CD8-positive, alpha-beta memory T cell (primary cell): Measurements from ENCODE around the gene ZFAND3. TPM values are rescaled to one million over a fixed set of nuclear protein-coding genes. Genes with fewer than 3 reads are reported as not detected.

Experiments
- CTCF ChIA-PET: fragments of 350-600 bp; sonication (Branson Sonifier 250); formaldehyde crosslinking; loops from one replicate; lab custom pipeline; 2021; ENCODE audit warnings: antibody characterized with exemption; lab: Charles Lee
- POLR2A ChIA-PET: fragments of 350-600 bp; sonication (Branson Sonifier 250); formaldehyde crosslinking; loops from one replicate; lab custom pipeline; 2021; ENCODE audit warnings: antibody characterized with exemption; lab: Charles Lee
- DNase-seq, 5 donors: peaks; one replicate each; pipeline versions ENCODE4 v3.0.0 to v3.0.0-alpha.2; 2020 to 2022; ENCODE audit warnings: mixed read lengths in 1 of 5
- H3K27ac ChIP-seq: one replicate; pipeline ENCODE4 v1.7.0; 2013; ENCODE audit warnings: low read depth, mild to moderate bottlenecking, low read length, moderate library complexity
- H3K27me3 ChIP-seq: 2 replicates; pipeline ENCODE4 v1.7.0; 2013; ENCODE audit warnings: low read length, mild to moderate bottlenecking; ENCODE audit not compliant: insufficient read depth, poor library complexity, severe bottlenecking
- H3K36me3 ChIP-seq: 2 replicates; pipeline ENCODE4 v1.7.0; 2013; ENCODE audit warnings: mild to moderate bottlenecking, low read length, moderate library complexity; ENCODE audit not compliant: insufficient read depth
- H3K4me1 ChIP-seq: 2 replicates; pipeline ENCODE4 v1.7.0; 2013; ENCODE audit warnings: mild to moderate bottlenecking, low read length, moderate library complexity; ENCODE audit not compliant: insufficient read depth
- H3K4me3 ChIP-seq: 2 replicates; pipeline ENCODE4 v1.7.0; 2013; ENCODE audit warnings: mild to moderate bottlenecking, low read length
- H3K9me3 ChIP-seq: 2 replicates; pipeline ENCODE4 v1.7.0; 2013; ENCODE audit warnings: mild to moderate bottlenecking, low read length
- H3K27ac Mint-ChIP-seq, 8 donors: one replicate each; pipeline ENCODE4 v1.8.0; 2020 to 2021; ENCODE audit warnings: mixed read lengths in 8 of 8, mild to moderate bottlenecking in 6 of 8, inconsistent platforms in 3 of 8, moderate library complexity in 3 of 8
- H3K27me3 Mint-ChIP-seq, 2 donors: one replicate each; pipeline ENCODE4 v1.8.0; 2020 to 2021; ENCODE audit warnings: mixed read lengths in 2 of 2, mild to moderate bottlenecking in 1 of 2, moderate library complexity in 1 of 2
- H3K36me3 Mint-ChIP-seq, 3 donors: one replicate each; pipeline ENCODE4 v1.8.0; 2020 to 2021; ENCODE audit warnings: mixed read lengths in 3 of 3, inconsistent platforms in 1 of 3, mild to moderate bottlenecking in 1 of 3
- H3K4me1 Mint-ChIP-seq, 3 donors: one replicate each; pipeline ENCODE4 v1.8.0; 2020 to 2021; ENCODE audit warnings: mixed read lengths in 3 of 3, inconsistent platforms in 1 of 3, mild to moderate bottlenecking in 1 of 3
- H3K4me3 Mint-ChIP-seq, 7 donors: one replicate each; pipeline ENCODE4 v1.8.0; 2020 to 2021; ENCODE audit warnings: mixed read lengths in 7 of 7, mild to moderate bottlenecking in 6 of 7, moderate library complexity in 4 of 7, inconsistent platforms in 2 of 7
- H3K9me3 Mint-ChIP-seq, 5 donors: one replicate each; pipeline ENCODE4 v1.8.0; 2020 to 2022; ENCODE audit warnings: mixed read lengths in 5 of 5, mild to moderate bottlenecking in 3 of 5, moderate library complexity in 2 of 5, inconsistent platforms in 1 of 5
- polyA plus RNA-seq: library from polyadenylated mRNA; unstranded; fragments of 300-500 nt; fragmentation: Illumina TruSeq; gene quantifications from one replicate; pipeline ENCODE4 v1.2.3, GENCODE V29; 2021
- total RNA-seq, 2 experiments: library from RNA; stranded (reverse); gene quantifications; one replicate each; pipeline ENCODE4 v1.2.3, GENCODE V29; 2021

The ZFAND3 gene
- total and polyA plus RNA-seq, 3 experiments from 2014 or later, result 5.2 to 29.4 (median 29.1) TPM

DNA sequence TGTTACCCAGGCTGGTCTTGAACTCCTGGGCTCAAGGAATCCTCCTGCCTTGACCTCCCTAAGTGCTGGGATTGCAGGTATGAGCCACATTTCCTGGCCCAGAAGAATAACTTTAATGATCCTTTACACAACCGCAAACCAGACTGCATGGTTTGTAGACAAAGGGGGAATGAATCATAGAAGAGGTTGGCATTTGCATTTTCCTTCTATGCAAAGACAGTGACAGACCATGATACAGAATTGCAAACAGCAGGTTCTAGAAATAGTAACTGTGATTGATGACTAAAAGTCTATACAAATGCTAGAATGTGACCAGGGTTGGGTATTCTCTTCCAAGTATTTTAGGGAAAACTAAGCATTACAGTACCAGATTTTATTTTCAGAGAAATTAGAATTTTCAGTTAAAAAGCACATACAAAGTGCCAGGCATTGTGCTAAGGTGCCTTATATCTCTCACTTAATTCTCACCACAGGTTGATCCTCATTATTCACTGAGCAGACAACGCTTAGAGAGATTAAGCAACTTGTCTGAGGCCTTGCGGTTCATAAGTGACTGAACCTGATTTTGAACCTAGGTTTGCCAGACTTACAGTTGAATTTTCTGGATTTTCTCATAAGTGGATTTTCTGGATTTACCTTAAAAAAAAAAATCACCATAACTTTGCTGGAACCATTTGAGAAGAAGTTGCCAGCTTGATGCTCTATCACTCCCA is 146.6 kb downstream of the ZFAND3 start:
- H3K9me3 ChIP-seq, result no peaks in the 10 kb centered on the region
- H3K27me3 ChIP-seq, result no peaks in the 10 kb centered on the region
- H3K4me3 Mint-ChIP-seq, result no peak overlapping the region
- peak overlapping the region in 1 of 8 donors; percentile 1 for H3K27ac Mint-ChIP-seq
- ChIA-PET POLR2A (interaction anchor here (0.7 kb wide), 1 partner anchor 227 kb away, joined by 3 read pairs; no protein-coding TSS in a partner anchor), CTCF (no interaction called here)
- H3K27me3 Mint-ChIP-seq, result no peaks in the 10 kb centered on the region
- no peaks in the 10 kb centered on the region for H3K9me3 Mint-ChIP-seq
- no peaks in the 10 kb centered on the region for H3K36me3 ChIP-seq
- H3K4me1 ChIP-seq, result no peaks in the 10 kb centered on the region
- H3K36me3 Mint-ChIP-seq, result peaks cover 8 to 19% (median 17%) of the 10 kb centered on the region in 3 donors
- no peak overlapping the region for H3K4me3 ChIP-seq
- H3K4me1 Mint-ChIP-seq, result peaks cover 62 to 93% (median 84%) of the 10 kb centered on the region in 3 donors
- no peak for DNase-seq
- H3K27ac ChIP-seq, result no peak overlapping the region

GRCh38 chr6:37966801-37967200 is 147.3 kb downstream of the ZFAND3 start:
- H3K4me1 Mint-ChIP-seq, result peaks cover 62 to 93% (median 84%) of the 10 kb centered on the region in 3 donors
- H3K27ac Mint-ChIP-seq, result no peak overlapping the region

GRCh38 chr6:37967651-37968050 is 148.1 kb downstream of the ZFAND3 start:
- no peak overlapping the region for H3K4me3 ChIP-seq
- DNase-seq, result no peak
- H3K9me3 ChIP-seq, result no peaks in the 10 kb centered on the region
- Mint-ChIP-seq H3K27ac (peak overlapping the region in 1 of 8 donors; percentile 18), H3K9me3 (no peaks in the 10 kb centered on the region), H3K4me1 (peaks cover 62 to 93% (median 84%) of the 10 kb centered on the region in 3 donors), H3K4me3 (no peak overlapping the region), H3K36me3 (peaks cover 8 to 19% (median 17%) of the 10 kb centered on the region in 3 donors), H3K27me3 (no peaks in the 10 kb centered on the region)
- H3K36me3 ChIP-seq, result no peaks in the 10 kb centered on the region
- POLR2A ChIA-PET, result no interaction called here
- peaks cover 4% of the 10 kb centered on the region for H3K4me1 ChIP-seq
- H3K27me3 ChIP-seq, result no peaks in the 10 kb centered on the region
- no peak overlapping the region for H3K27ac ChIP-seq
- CTCF ChIA-PET, result no interaction called here

More at GRCh38 chr6:37966801-37967200, 147.3 kb downstream of the ZFAND3 start:
- peaks cover 8 to 19% (median 17%) of the 10 kb centered on the region in 3 donors for H3K36me3 Mint-ChIP-seq
- no peaks in the 10 kb centered on the region for H3K27me3 Mint-ChIP-seq
- ChIA-PET CTCF (no interaction called here), POLR2A (interaction anchor here (0.7 kb wide), 1 partner anchor 228 kb away, joined by 3 read pairs; no protein-coding TSS in a partner anchor)
- H3K4me3 ChIP-seq, result no peak overlapping the region
- no peaks in the 10 kb centered on the region for H3K36me3 ChIP-seq
- H3K4me3 Mint-ChIP-seq, result no peak overlapping the region
- no peaks in the 10 kb centered on the region for H3K9me3 Mint-ChIP-seq
- no peaks in the 10 kb centered on the region for H3K9me3 ChIP-seq
- H3K27ac ChIP-seq, result no peak overlapping the region
- no peaks in the 10 kb centered on the region for H3K4me1 ChIP-seq
- DNase-seq, result no peak
- no peaks in the 10 kb centered on the region for H3K27me3 ChIP-seq

DNA sequence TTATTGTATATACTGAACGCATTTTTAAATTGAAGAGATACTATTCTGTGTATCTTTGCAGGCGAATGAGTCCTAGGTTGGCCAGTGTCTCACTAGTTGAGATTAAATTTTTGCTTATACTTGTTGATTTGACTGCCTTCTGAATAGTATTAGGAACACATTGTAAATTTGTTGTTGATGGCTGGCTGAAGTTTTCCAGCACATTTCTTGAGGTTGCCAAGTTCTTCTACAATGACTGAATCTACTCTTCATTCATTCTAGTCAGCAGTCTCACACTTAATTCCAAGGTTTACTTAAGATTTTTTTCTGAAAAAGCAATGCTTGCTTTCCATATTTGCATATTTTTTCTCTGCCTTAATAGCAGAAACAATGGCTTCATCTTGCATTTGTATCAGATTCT is 151.7 kb downstream of the ZFAND3 start:
- peaks cover 51 to 67% (median 65%) of the 10 kb centered on the region in 3 donors for H3K4me1 Mint-ChIP-seq
- H3K27me3 Mint-ChIP-seq, result no peaks in the 10 kb centered on the region
- no peak for DNase-seq
- peak overlapping the region in 5 of 8 donors; percentile 28 to 85 (median 31) for H3K27ac Mint-ChIP-seq
- peaks cover 10% of the 10 kb centered on the region for H3K9me3 ChIP-seq
- POLR2A ChIA-PET, result no interaction called here
- no peak overlapping the region for H3K4me3 ChIP-seq
- H3K36me3 Mint-ChIP-seq, result peaks cover 9 to 36% (median 21%) of the 10 kb centered on the region in 3 donors
- no peaks in the 10 kb centered on the region for H3K36me3 ChIP-seq
- peaks cover 7 to 20% (median 13%) of the 10 kb centered on the region in 5 donors for H3K9me3 Mint-ChIP-seq
- CTCF ChIA-PET, result no interaction called here
- H3K27ac ChIP-seq, result no peak overlapping the region
- H3K27me3 ChIP-seq, result no peaks in the 10 kb centered on the region
- H3K4me1 ChIP-seq, result peaks cover 4% of the 10 kb centered on the region
- H3K4me3 Mint-ChIP-seq, result peak overlapping the region in 3 of 7 donors; percentile 9 to 59 (median 12)

DNA sequence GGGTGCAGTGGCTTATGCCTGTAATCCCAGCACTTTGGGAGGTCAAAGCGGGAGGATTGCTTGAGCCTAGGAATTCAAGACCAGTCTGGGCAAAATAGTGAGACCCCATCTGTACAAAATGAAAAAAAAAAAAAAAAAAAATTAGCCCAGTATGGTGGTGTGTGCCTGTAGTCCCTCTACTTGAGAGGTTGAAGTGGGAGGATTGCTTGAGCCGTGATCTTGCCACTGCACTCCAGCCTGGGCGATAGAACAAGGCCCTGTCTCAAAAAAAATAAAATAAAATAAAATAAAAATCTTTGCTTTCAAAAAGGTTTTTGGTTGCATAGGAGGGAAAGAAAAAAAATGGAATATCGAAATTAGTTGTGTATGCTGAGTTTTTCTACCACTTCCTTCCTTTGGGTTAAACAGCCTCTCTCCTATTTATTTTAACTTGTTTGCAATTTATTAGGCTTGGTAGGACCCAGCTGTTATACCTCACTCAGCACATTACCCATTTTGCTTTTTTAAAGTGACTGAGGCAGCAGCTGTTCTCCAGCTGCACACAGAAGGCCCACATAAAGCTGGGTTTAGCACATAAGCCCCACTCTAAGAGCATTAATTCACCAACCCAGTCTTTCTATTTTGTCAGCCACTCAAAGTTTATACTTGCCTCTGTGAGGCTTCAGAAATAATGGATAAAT is 152.3 kb downstream of the ZFAND3 start:
- Histone ChIP-seq H3K4me1 (peaks cover 4% of the 10 kb centered on the region), H3K4me3 (no peak overlapping the region), H3K27ac (no peak overlapping the region), H3K27me3 (no peaks in the 10 kb centered on the region), H3K9me3 (peaks cover 10% of the 10 kb centered on the region), H3K36me3 (no peaks in the 10 kb centered on the region)
- Mint-ChIP-seq H3K9me3 (peaks cover 7 to 20% (median 13%) of the 10 kb centered on the region in 5 donors), H3K27ac (peak overlapping the region in 5 of 8 donors; percentile 47 to 85 (median 75)), H3K4me1 (peaks cover 51 to 68% (median 67%) of the 10 kb centered on the region in 3 donors), H3K27me3 (no peaks in the 10 kb centered on the region), H3K36me3 (peaks cover 11 to 40% (median 19%) of the 10 kb centered on the region in 3 donors), H3K4me3 (peak overlapping the region in 4 of 7 donors; percentile 32 to 79 (median 46))
- ChIA-PET POLR2A (no interaction called here), CTCF (no interaction called here)
- DNase-seq, result no peak

DNA sequence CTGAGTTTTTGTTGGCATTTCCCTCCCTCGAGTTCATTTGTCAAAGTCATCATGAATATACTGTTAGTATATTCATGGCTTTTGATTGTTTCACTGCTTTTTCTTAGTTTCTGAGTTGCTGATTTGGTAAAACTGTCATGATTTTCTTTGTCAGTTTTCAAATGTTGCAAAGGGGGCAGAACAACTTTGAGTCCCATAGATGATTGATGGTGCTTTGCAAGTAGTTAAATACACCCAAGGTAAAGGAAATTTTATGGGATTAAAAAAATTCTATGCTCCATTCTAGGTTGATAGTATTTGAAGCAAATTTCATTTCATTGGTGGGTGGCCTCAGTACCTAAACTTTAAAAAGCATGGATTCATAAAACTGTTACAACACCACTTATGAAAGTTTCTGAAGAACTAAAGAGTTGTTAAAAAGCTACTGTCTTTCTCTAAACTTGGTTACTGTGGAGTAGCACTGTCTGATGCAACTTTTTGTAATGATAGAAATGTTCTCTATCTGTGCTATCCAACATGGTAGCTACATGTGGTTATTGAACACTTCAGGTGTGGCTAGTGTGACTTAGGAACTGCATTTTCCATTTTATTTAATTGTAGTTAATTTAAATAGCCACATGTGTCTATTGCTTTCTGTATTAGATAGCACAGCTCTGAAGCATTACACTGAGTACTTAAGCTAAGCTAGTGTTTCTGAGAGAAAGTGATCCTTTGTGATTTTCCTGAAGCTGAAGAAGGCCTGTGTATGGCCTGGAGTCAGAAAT is 153.6 kb downstream of the ZFAND3 start:
- H3K36me3 ChIP-seq, result no peaks in the 10 kb centered on the region
- no peak for DNase-seq
- Mint-ChIP-seq H3K4me1 (peaks cover 53 to 68% (median 64%) of the 10 kb centered on the region in 3 donors), H3K9me3 (peaks cover 7 to 20% (median 13%) of the 10 kb centered on the region in 5 donors), H3K4me3 (no peak overlapping the region), H3K27me3 (no peaks in the 10 kb centered on the region), H3K36me3 (peaks cover 12 to 32% (median 15%) of the 10 kb centered on the region in 3 donors), H3K27ac (peak overlapping the region in 1 of 8 donors; percentile 32)
- POLR2A ChIA-PET, result no interaction called here
- H3K27ac ChIP-seq, result no peak overlapping the region
- no peak overlapping the region for H3K4me3 ChIP-seq
- peaks cover 10% of the 10 kb centered on the region for H3K9me3 ChIP-seq
- peaks cover 4% of the 10 kb centered on the region for H3K4me1 ChIP-seq
- H3K27me3 ChIP-seq, result no peaks in the 10 kb centered on the region
- CTCF ChIA-PET, result no interaction called here

GRCh38 chr6:37974381-37974780 is 154.9 kb downstream of the ZFAND3 start:
- no peaks in the 10 kb centered on the region for H3K27me3 Mint-ChIP-seq
- H3K36me3 Mint-ChIP-seq, result peaks cover 10 to 25% (median 14%) of the 10 kb centered on the region in 3 donors
- ChIA-PET CTCF (interaction anchor here (1.2 kb wide), 1 partner anchor 16 kb away, joined by 3 read pairs; no protein-coding TSS in a partner anchor), POLR2A (no interaction called here)
- peaks cover 50 to 69% (median 64%) of the 10 kb centered on the region in 3 donors for H3K4me1 Mint-ChIP-seq
- no peak overlapping the region for H3K4me3 Mint-ChIP-seq
- no peaks in the 10 kb centered on the region for H3K36me3 ChIP-seq
- peaks cover 10% of the 10 kb centered on the region for H3K9me3 ChIP-seq
- H3K27ac ChIP-seq, result no peak overlapping the region
- peaks cover 7 to 20% (median 13%) of the 10 kb centered on the region in 5 donors for H3K9me3 Mint-ChIP-seq
- peaks cover 4% of the 10 kb centered on the region for H3K4me1 ChIP-seq
- H3K27ac Mint-ChIP-seq, result no peak overlapping the region
- no peak for DNase-seq
- no peaks in the 10 kb centered on the region for H3K27me3 ChIP-seq
- H3K4me3 ChIP-seq, result no peak overlapping the region
